ENCODE measurements around the gene SMIM41. TPM values are rescaled to one million over a fixed set of nuclear protein-coding genes. Genes with fewer than 3 reads are reported as not detected.
A peak's percentile ranks its signal among the peaks of the same experiment; 100 is the strongest.

The SMIM41 gene
- total RNA-seq, 1 donor from 2014 or later, result 7.9 TPM

DNA sequence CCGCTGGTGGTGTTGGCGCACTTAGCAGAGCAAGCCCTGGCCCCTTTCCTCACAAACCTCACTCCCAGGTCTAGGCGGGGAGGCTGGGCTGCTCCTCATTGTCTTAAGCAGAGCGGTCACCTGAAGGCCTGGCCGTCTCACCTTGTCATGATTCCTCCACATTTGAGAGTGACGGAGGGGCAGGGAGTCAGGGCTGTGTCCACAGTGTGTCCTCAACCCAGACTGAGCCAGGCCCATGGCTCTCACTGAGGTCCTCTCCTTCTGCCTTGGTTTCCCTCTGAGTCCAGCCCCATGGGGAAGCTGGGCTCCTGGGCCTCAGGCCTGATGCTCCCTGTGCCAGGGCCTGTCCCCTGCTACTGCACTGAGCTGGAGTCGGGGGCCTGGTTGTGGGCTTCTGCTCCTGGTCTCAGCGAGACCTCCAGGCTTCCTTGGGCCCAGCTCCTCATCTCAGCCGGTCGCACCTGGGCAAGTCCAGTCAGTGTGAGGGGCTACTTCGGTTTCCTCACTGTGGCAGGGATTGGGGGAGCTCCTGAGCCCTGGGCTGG, 67.4 kb downstream of the SMIM41 start:
- H3K9me3 ChIP-seq, result no peaks in the 10 kb centered on the region
- TF ChIP-seq, protein P1, sequence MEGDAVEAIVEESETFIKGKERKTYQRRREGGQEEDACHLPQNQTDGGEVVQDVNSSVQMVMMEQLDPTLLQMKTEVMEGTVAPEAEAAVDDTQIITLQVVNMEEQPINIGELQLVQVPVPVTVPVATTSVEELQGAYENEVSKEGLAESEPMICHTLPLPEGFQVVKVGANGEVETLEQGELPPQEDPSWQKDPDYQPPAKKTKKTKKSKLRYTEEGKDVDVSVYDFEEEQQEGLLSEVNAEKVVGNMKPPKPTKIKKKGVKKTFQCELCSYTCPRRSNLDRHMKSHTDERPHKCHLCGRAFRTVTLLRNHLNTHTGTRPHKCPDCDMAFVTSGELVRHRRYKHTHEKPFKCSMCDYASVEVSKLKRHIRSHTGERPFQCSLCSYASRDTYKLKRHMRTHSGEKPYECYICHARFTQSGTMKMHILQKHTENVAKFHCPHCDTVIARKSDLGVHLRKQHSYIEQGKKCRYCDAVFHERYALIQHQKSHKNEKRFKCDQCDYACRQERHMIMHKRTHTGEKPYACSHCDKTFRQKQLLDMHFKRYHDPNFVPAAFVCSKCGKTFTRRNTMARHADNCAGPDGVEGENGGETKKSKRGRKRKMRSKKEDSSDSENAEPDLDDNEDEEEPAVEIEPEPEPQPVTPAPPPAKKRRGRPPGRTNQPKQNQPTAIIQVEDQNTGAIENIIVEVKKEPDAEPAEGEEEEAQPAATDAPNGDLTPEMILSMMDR (IDR thresholded peaks at IDR 0.05), result no peak
- no peaks in the 10 kb centered on the region for H3K36me3 ChIP-seq
- H3K4me3 ChIP-seq, result no peak overlapping the region
- peaks cover 7 to 31% of the 10 kb centered on the region in 2 donors for H3K4me1 ChIP-seq
- H3K27me3 ChIP-seq, result no peaks in the 10 kb centered on the region
- H3K27ac ChIP-seq, result peak overlapping the region; percentile 80 to 89
- no peak for DNase-seq (ENCODE audit: low spot score in 2 of 2)
- intact Hi-C loops (cut with DNase I), result loop anchor here (5.0 to 10.0 kb wide), 3 partner anchors 115 to 858 kb away; partner anchors contain the start of gene EIF4B

DNA sequence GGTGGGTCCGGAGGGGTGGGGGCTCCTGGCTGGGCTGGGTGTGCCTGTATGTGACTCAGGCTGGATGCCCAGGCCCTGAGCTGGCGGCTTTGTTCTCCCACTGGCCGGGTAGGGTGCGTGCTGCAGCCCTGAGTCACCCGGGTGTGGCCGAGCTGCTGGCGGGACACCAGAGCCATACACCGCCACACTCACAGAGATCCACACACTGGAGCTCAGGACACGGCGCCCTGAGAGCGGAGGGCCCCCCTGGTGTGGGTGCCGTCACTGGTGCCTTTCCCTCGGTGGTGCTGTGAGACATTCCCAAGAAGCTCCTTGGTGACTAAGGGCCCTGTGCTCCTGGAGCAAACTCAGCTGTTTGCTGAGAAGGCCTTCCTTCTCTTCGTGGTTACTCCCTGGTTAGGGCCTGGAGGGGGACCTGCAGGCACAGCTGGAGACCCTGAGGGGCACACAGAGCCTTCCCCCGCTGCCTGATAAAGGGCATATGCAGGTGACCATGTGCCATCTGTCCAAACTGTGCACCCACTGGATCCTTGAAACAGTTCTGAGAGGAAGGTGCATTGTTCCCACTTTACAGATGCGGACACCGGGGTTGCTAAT, 68.0 kb downstream of the SMIM41 start:
- Histone ChIP-seq H3K9me3 (no peaks in the 10 kb centered on the region), H3K36me3 (no peaks in the 10 kb centered on the region), H3K4me3 (no peak overlapping the region), H3K27me3 (no peaks in the 10 kb centered on the region), H3K27ac (peak overlapping the region; percentile 80 to 89), H3K4me1 (peaks cover 7 to 34% of the 10 kb centered on the region in 2 donors)
- DNase-seq (ENCODE audit: low spot score in 2 of 2), result peak; percentile 91 to 99
- TF ChIP-seq, protein P1 (IDR thresholded peaks at IDR 0.05), result no peak
- intact Hi-C loops (cut with DNase I), result loop anchor here (5.0 to 10.0 kb wide), 3 partner anchors 115 to 857 kb away; partner anchors contain the start of gene EIF4B

DNA sequence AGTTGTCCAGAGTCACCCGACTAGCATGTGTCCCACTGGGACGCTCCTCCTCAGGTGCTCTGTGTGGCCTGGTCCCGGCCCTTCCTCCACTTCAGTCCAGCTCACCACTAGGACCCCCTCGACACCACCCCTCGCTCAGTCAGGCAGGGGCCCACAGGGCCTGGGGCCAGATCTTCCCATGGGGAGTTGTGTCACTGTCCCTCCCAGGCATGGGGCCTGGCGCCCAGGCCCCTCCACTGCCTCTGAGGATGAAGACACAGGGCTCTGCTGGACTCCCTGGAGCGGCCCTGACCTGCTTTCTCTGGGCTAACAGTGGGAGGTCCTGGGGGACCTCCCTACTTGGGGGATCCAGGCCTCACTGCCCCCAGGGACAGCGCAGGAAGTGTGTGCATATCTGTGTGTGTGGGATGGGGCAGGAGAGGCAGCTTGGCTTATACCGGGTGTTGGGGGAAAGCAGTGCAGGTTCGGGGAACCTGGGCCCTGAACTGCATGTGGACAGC, 68.5 kb downstream of the SMIM41 start:
- no peaks in the 10 kb centered on the region for H3K27me3 ChIP-seq
- H3K4me3 ChIP-seq, result no peak overlapping the region
- H3K9me3 ChIP-seq, result no peaks in the 10 kb centered on the region
- peak overlapping the region; percentile 80 to 84 for H3K27ac ChIP-seq
- DNase-seq (ENCODE audit: low spot score in 2 of 2), result no peak
- no peaks in the 10 kb centered on the region for H3K36me3 ChIP-seq
- TF ChIP-seq, protein P1 (IDR thresholded peaks at IDR 0.05), result no peak
- peaks cover 7 to 37% of the 10 kb centered on the region in 2 donors for H3K4me1 ChIP-seq
- intact Hi-C loops (cut with DNase I), result loop anchor here (5.0 to 10.0 kb wide), 3 partner anchors 116 to 857 kb away; partner anchors contain the start of gene EIF4B

DNA sequence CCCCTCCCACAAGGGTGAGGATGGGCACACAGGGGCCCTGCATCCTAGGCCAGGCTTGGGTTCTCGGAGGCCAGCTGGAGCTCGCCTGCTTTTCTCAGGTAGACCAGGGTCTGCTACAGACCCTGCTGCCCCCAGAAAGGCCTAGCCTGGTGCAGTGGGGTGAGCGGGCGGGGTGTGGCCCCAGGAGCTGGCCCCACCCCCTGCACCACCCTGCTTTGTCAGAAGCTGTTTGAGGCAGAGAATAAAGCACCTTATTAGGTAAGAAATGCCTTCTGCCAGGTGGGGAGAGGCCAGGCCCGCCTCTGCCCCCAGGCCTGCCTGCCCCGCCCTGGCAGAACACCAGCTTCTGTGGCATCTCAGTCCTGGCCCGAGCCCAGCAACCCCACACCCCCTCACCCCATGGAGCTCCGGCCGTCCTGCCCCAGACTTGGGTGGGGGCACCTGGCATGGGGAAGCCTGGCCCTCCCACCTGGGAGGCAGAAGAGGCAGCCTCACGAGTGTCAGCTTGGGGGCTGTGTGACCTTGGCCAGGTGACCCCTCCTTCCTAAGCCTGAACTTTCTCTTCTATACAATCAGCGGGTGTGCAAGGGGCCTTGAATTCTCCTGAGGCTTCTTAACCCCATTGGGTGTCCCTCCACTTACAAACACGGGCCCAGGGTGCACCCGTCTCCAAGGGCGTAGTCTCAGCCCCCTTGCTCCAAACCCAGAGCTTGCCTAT, 69.1 kb downstream of the SMIM41 start:
- TF ChIP-seq, protein P1 (IDR thresholded peaks at IDR 0.05), result no peak
- Histone ChIP-seq H3K9me3 (no peaks in the 10 kb centered on the region), H3K4me3 (no peak overlapping the region), H3K36me3 (no peaks in the 10 kb centered on the region), H3K4me1 (peaks cover 7 to 37% of the 10 kb centered on the region in 2 donors), H3K27me3 (no peaks in the 10 kb centered on the region), H3K27ac (peak overlapping the region; percentile 80 to 84)
- intact Hi-C loops (cut with DNase I), result loop anchor here (5.0 to 10.0 kb wide), 3 partner anchors 116 to 856 kb away; partner anchors contain the start of gene EIF4B
- no peak for DNase-seq (ENCODE audit: low spot score in 2 of 2)

DNA sequence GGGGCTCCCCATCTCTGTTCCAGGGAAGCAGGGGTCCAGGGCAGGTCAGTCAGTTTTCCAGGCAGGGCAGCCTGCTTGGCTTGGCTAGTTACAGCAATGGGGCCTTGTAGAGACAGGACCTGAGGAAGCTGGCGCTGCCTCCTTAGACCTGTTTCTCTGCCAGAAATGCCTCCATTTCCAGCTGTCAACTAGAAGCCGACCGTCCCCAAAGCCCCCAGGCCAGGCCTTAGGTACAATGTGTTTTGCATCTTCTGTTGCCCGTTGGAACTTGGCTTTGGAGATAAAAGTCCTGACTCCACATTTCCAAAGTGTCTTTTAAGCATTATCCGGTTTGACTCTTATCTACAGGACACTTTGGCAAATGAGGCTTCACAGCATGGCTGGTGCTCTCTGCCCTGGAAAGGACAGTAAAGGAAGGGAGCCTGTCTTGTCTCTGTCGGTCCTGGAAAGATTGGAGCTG, 69.7 kb downstream of the SMIM41 start:
- TF ChIP-seq, protein P1 (IDR thresholded peaks at IDR 0.05), result no peak
- Histone ChIP-seq H3K36me3 (no peaks in the 10 kb centered on the region), H3K27ac (peak overlapping the region; percentile 80 to 84), H3K9me3 (no peaks in the 10 kb centered on the region), H3K4me1 (peaks cover 7 to 37% of the 10 kb centered on the region in 2 donors), H3K27me3 (no peaks in the 10 kb centered on the region), H3K4me3 (no peak overlapping the region)
- intact Hi-C loops (cut with DNase I), result loop anchor here (5.0 to 10.0 kb wide), 3 partner anchors 117 to 856 kb away; partner anchors contain the start of gene EIF4B
- no peak for DNase-seq (ENCODE audit: low spot score in 2 of 2)

All from ascending aorta (tissue), 2 donors.